ENCODE results near the gene PLCL2. TPM values are rescaled to one million over a fixed set of nuclear protein-coding genes. Genes with fewer than 3 reads are reported as not detected.

Gene PLCL2
- total RNA-seq, 1 experiment from 2014 or later, result 32.1 TPM

- no peak overlapping the region for H3K56ac ChIP-seq (ENCODE audit: insufficient read length, low read depth, low read length)
- H3K14ac ChIP-seq (ENCODE audit: insufficient read depth, low read length), result no peak overlapping the region
- no peak overlapping the region for H4K8ac ChIP-seq (replicated peaks; ENCODE audit: insufficient read length, low read depth, low read length)
- Mint-ChIP-seq H3K4me3 (no peak overlapping the region), H3K9me3 (no peaks in the 10 kb centered on the region), H3K27ac (no peak overlapping the region), H3K36me3 (ENCODE audit: insufficient read depth in 1 of 3, low read depth in 3 of 3) (peaks cover 0 to 4% (median 0%) of the 10 kb centered on the region in 3 experiments; a peak in 1 of 7 replicates), H3K4me1 (peaks cover 50 to 51% of the 10 kb centered on the region in 2 experiments), H3K27me3 (ENCODE audit: low read depth) (no peaks in the 10 kb centered on the region)
- no peak overlapping the region for H4K5ac ChIP-seq (ENCODE audit: insufficient read length, low read depth, low read length)
- H2BK15ac ChIP-seq (ENCODE audit: low read depth, low read length), result no peak overlapping the region
- H3K9ac ChIP-seq (ENCODE audit: extremely low read depth, insufficient read length, low read length), result no peak overlapping the region
- no peak for TF ChIP-seq CTCF (conservative IDR thresholded peaks at IDR 0.05)
- no peaks in the 10 kb centered on the region for H3K79me1 ChIP-seq (ENCODE audit: insufficient read depth, low read depth, low read length, poor library complexity, severe bottlenecking)
- H2BK5ac ChIP-seq (ENCODE audit: insufficient read length, low read length), result no peak overlapping the region
- H2BK20ac ChIP-seq (ENCODE audit: low read depth, low read length, poor library complexity, severe bottlenecking), result no peak overlapping the region
- no peak overlapping the region for H4K91ac ChIP-seq (ENCODE audit: insufficient read length, low read depth, low read length)
- H2BK120ac ChIP-seq (ENCODE audit: low read depth, low read length, poor library complexity, severe bottlenecking), result no peak overlapping the region
- no peak for DNase-seq
- H3K4me2 ChIP-seq (ENCODE audit: insufficient read depth, insufficient read length, low read length), result no peak overlapping the region
- no peak overlapping the region for H3K18ac ChIP-seq (ENCODE audit: insufficient read length, low read depth, low read length)
- no peak overlapping the region for H2BK12ac ChIP-seq (ENCODE audit: insufficient read length, low read depth, low read length)
- H3K23ac ChIP-seq (ENCODE audit: insufficient read length, low read depth, low read length), result no peak overlapping the region
- no peaks in the 10 kb centered on the region for H4K20me1 ChIP-seq (ENCODE audit: control insufficient read depth, insufficient read depth, insufficient read length)
- no peaks in the 10 kb centered on the region; the same call in none of the 2 replicates for H3K4me1 ChIP-seq (ENCODE audit: insufficient read depth, low read length)
- H3K23me2 ChIP-seq (ENCODE audit: insufficient read length, low read depth, low read length, poor library complexity, severe bottlenecking), result no peaks in the 10 kb centered on the region
- no peaks in the 10 kb centered on the region for H3K79me2 ChIP-seq (ENCODE audit: insufficient read depth, low read length)
- no peak overlapping the region for H3K27ac ChIP-seq (ENCODE audit: insufficient read length, low read depth, low read length)
- H3K27me3 ChIP-seq (ENCODE audit: insufficient read depth, low read length), result no peaks in the 10 kb centered on the region
- no peak overlapping the region for H3K4ac ChIP-seq (ENCODE audit: low read depth, low read length)
- H2AK5ac ChIP-seq (ENCODE audit: insufficient read length, low read length), result no peak overlapping the region
- H3T11ph ChIP-seq (ENCODE audit: low read length), result no peak overlapping the region
- H2AFZ ChIP-seq (ENCODE audit: low read length), result no peak overlapping the region
- no peaks in the 10 kb centered on the region for H3K9me3 ChIP-seq (ENCODE audit: control insufficient read depth, low read depth, low read length)
- WGBS (ENCODE audit: extremely low coverage, insufficient read length, low lambda C conversion rate), result no CpG with 5 or more reads among the region's 7 CpGs
Observed at GRCh38 chr3:16936676-16937230, 52.0 kb downstream of the PLCL2 start.
